ENCODE data around the gene ESYT2.
"Not testable (repeated sequence)": the region's sequence is repeated elsewhere in the genome, so short reads cannot be mapped to it uniquely, and the experiment has no call there.

ESYT2 gene, protein sequence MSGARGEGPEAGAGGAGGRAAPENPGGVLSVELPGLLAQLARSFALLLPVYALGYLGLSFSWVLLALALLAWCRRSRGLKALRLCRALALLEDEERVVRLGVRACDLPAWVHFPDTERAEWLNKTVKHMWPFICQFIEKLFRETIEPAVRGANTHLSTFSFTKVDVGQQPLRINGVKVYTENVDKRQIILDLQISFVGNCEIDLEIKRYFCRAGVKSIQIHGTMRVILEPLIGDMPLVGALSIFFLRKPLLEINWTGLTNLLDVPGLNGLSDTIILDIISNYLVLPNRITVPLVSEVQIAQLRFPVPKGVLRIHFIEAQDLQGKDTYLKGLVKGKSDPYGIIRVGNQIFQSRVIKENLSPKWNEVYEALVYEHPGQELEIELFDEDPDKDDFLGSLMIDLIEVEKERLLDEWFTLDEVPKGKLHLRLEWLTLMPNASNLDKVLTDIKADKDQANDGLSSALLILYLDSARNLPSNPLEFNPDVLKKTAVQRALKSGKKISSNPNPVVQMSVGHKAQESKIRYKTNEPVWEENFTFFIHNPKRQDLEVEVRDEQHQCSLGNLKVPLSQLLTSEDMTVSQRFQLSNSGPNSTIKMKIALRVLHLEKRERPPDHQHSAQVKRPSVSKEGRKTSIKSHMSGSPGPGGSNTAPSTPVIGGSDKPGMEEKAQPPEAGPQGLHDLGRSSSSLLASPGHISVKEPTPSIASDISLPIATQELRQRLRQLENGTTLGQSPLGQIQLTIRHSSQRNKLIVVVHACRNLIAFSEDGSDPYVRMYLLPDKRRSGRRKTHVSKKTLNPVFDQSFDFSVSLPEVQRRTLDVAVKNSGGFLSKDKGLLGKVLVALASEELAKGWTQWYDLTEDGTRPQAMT

GRCh38 chr7:158829342-158830210, at the start of gene ESYT2:
Gene ESYT2, minus strand, starts transcription at chr7:158829509. Its CDS starts 91 bp downstream, at chr7:158829418.
- DNase-seq (ENCODE audit: low read depth), result peak; percentile 74

DNA sequence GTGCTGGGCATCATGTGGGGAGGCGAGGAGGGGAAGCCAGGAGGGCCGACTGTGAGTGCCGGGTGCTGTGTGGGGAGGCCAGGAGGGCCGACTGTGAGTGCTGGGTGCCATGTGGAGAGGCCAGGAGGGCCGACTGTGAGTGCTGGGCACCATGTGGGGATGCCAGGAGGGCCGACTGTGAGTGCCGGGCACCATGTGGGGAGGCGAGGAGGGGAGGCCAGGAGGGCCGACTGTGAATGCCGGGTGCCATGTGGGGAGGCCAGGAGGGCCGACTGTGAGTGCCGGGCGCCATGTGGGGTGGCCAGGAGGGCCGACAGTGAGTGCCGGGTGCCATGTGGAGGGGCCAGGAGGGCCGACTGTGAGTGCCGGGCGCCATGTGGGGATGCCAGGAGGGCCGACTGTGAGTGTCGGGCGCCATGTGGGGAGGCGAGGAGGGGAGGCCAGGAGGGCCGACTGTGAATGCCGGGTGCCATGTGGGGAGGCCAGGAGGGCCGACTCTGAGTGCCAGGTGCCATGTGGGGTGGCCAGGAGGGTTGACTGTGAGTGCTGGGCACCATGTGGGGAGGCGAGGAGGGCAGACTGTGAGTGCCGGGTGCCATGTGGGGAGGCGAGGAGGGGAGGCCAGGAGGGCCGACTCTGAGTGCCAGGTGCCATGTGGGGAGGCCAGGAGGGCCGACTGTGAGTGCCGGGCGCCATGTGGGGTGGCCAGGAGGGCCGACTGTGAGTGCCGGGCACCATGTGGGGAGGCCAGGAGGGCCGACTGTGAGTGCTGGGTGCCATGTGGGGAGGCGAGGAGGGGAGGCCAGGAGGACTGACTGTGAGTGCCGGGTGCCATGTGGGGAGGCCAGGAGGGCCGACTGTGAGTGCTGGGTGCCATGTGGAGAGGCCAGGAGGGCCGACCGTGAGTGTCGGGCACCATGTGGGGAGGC, 49.1 kb upstream of the ESYT2 start:
- not testable (repeated sequence) for DNase-seq (ENCODE audit: low read depth)

GRCh38 chr7:158876984-158877383, 47.7 kb upstream of the ESYT2 start:
- DNase-seq (ENCODE audit: low read depth), result no peak

DNA sequence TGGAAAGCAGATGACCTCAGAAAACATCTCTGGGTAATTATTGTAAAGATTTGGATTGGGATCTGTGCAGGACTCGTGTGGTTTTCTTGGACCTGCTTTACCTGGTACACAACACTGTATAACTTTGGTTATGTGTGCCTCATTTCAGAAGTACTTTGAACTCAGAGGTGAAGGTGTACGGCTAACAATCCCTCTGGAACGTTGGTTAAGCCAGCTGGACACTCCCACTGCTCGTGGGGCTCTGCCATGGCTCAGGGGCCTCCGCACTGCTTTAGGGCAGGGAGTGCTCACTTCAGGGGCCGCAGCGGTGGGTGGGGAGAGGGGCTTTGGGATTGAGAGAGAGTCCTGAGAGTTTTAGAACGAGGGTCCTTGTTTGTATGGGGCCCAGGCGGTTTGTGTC, 40.6 kb upstream of the ESYT2 start:
- no peak for DNase-seq (ENCODE audit: low read depth)

DNA sequence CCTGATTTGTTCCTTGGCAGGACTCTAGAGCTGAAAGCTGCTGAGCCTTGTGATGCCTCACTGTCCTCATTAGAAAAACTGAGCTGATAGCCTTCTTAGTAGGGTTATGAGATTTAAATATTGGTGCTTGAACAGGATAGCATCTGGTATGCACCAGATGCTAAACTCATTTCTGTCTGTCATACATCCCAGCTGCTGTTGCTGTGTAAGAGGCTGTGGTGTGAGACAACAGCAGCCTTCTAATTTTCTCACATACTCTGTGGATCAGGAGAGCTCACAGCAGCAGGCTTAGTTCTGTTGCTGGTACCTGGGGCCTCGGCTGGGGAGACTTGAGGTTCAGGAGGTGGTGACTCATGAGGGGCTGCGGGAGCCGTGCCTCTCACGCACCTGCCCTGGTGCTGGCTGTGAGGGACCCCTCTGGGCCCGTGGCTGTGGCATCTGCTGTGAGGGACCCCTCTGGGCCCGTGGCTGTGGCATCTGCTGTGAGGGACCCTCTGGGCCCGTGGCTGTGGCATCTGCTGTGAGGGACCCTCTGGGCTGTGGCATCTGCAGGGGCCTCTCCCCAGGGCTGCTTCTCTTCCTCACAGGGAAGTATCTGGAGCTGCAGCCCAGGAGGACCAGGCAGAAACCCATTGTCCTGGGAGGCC, 39.6 kb upstream of the ESYT2 start:
- DNase-seq (ENCODE audit: low read depth), result no peak

DNA sequence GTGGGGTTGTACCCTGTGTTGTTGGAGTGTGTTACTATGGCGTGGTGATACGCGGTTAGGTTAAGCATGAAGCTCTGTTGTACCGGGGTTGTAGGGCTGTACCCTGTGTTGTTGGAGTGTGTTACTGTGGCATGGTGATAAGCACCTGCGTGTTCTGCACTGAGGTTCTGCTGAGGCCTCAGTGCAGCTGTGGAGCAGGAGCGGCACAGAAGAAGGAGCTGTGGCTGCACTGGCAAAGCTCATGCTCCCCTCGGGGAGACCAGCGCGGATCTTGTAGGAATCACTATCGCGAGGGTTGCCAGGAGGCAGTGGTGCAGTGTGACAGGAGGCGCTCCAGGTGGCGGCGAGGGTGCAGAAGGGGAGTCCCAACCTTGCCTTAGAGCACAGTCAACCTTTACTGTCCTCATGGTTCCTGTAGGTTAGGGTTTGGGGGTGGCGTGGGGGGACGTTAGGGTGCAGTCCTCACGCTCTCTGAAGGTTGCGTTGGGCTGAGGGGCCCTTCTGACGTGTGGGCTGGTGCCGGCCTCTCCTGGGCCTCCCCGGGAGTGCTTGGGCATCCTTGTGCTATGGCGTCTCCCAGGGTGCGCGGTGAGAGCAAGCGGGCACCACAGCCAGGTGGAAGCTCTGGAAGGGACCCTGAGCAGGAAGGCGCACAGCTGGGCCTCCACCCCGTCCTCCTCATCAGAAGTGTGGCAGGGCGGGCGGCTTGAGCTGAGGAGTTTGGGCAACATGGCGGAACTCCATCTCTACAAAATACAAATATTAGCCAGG, 38.1 kb upstream of the ESYT2 start:
- no peak for DNase-seq (ENCODE audit: low read depth)

GRCh38 chr7:158865977-158866376, 36.7 kb upstream of the ESYT2 start:
- no peak for DNase-seq (ENCODE audit: low read depth)

- no peak for DNase-seq (ENCODE audit: low read depth)
Observed at GRCh38 chr7:158865462-158865922, 36.2 kb upstream of the ESYT2 start.

DNA sequence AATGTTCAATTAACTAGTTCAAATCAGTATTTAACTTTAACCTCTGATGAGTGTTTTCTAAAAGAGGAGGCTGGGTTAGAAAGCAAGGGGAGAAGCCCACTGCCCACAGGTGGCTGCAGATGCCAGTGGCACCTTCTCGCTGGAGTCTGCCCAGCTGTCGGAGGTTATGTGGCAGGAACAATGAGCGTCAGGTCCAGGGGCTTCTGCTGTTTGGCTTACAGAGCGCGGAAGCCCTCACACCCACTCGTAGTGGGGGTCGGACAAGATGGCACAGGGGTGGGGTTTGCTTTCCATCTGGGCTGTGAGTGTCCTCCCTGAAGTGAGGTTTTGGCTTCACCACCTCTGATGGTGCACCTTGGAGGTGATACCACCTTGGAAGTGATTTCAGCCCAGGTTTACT, 35.5 kb upstream of the ESYT2 start:
- no peak for DNase-seq (ENCODE audit: low read depth)

DNA sequence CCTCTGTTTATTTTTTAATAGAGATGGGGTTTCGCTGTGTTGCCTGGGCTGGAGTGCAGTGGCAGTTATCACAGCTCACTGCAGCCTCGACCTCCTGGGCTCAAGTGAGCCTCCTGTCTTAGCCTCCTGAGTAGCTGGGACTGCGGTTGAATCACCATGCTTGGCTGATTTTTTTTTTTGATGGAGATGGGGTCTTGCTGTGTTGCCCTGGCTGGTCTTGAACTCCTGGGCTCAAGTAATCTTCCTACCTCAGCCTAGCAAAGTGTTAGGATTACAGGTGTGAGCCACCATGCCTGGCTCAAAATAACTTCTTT, 35.2 kb upstream of the ESYT2 start:
- no peak for DNase-seq (ENCODE audit: low read depth)

DNA sequence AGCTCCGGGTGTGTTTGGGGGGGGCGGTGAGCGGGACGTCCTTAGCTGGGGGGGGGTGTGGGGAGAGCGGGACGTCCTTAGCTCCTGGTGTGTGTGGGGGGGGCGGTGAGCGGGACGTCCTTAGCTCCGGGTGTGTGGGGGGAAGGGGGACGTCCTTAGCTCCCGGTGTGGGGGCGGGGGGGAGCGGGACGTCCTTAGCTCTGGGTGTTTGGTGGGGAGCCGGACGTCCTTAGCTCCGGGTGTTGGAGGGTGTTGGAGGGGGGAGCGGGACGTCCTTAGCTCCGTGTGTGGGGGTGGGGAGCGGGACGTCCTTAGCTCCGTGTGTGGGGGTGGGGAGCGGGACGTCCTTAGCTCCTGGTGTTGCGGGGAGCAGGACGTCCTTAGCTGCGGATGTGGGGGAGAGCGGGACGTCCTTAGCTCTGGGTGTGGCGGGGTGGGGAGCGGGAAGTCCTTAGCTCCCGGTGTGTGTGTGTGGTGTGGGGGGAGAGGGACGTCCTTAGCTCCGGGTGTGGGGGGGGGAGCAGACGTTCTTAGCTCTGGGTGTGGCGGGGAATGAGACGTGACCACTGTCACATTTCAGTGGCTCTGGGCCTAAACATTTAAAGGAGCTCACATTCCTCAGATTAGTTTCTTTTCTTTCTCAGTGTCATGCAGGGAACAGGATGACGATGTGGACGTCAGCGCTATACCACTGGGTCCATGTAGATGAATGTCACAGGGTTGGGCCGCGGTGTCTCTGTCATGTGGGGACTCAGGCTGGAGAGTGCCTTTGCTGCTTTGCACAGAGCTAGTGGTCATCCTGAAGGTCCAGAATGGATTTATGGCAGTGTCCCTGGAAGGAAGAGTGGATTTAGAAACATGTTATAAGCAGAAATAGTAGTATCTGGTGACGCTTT, 34.5 kb upstream of the ESYT2 start:
- DNase-seq (ENCODE audit: low read depth), result peak; percentile 70

DNA sequence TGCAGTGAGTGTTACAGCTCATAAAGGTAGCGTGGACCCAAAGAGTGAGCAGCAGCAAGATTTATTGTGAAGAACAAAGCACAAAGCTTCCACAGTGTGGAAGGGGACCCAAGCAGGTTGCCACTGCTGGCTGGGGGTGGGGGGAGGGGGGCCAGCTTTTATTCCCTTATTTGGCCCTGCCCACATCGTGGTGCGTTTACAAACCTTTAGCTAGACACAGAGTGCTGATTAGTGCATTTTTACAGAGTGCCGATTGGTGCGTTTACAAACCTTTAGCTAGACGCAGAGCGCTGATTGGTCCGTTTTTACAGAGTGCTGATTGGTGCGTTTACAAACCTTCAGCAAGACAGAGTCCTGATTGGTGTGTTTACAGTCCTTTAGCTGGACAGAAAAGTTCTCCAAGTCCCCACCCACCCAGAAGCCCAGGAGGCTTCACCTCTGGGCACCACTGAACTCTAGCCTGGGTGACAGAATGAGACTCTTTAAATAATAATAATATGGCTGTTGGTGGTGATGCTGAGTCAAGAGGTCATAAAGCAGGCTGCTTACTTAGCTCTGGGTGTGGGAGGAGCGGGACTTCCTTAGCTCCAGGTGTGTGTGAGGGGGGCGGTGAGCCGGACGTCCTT, 33.8 kb upstream of the ESYT2 start:
- DNase-seq (ENCODE audit: low read depth), result not testable (repeated sequence)

GRCh38 chr7:158861936-158862704, 32.8 kb upstream of the ESYT2 start:
- DNase-seq (ENCODE audit: low read depth), result no peak

DNA sequence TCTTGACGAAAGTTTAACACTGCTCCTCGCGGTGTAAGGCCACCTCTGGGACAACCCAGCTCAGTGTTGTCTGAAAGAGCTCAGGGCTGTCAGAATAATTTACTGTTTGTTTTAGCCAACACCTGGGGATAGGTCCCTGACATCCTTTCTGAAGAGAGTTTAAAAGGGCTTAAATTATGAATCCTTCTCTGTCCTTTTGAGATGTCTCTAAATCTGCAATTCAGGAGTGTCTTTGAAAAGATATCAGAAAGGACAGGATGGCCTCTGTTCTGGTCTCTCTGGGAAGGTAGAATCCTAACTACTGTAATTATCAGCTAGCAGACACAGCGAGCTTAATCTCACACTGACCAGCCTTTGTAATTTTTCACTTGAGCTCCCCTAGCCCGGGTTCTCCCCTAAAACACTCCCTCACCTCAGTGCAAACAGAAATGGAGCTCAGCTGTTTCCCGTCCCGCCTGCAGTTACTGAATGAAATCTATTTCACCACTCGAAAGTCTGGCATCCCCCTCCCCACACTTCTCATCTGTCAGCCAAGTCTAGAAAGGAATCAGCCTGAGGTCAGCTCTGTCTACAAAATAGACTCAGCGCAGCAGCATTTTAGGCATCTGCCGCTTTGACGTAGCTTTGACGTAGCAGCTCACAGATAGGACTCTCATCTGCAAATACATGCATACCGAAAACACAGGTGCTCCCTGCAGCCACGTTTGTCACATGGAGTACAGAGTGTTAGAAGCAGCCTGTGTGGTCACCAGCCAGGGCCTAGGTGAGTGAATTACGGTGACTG, 31.9 kb upstream of the ESYT2 start:
- no peak for DNase-seq (ENCODE audit: low read depth)

- no peak for DNase-seq (ENCODE audit: low read depth)
Observed at GRCh38 chr7:158860394-158860793, 31.1 kb upstream of the ESYT2 start.

GRCh38 chr7:158858592-158859503, 29.5 kb upstream of the ESYT2 start:
- no peak for DNase-seq (ENCODE audit: low read depth)

Measured in GM04503 (cell line).